Measurements from ENCODE around the gene PCDH17.

Gene PCDH17

DNA sequence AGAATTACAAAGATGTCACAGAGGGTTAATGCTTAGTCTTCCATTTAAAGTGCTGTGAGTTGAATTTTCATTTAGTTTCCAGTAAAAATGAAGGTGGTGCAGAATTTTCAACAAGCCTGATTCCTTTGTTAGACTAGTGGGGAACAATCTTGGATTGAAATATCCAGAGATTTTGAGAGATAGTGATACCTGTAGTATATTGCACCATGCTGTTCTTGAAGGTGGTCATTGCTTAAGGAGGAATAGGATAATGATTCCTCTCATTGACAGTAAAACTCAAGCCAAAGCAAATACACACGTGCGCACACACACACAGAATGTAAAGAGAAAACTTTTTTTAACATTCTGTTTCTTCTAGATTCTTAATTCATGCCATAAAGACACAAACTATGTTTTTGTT, 5.3 kb downstream of the PCDH17 start:
- no peak for DNase-seq (ENCODE audit: low read depth in 1 of 2, low spot score in 1 of 2)
- TF ChIP-seq POLR2AphosphoS5 (IDR thresholded peaks at IDR 0.05; ENCODE audit: low read depth), result no peak
- TF ChIP-seq REST (IDR thresholded peaks at IDR 0.05; ENCODE audit: insufficient replicate concordance, low read depth), result no peak
- TF ChIP-seq GABPA (IDR thresholded peaks at IDR 0.05; ENCODE audit: low read depth), result no peak
- TF ChIP-seq SPI1 (IDR thresholded peaks at IDR 0.05; ENCODE audit: borderline replicate concordance, low read depth), result no peak
- TF ChIP-seq, protein P1, sequence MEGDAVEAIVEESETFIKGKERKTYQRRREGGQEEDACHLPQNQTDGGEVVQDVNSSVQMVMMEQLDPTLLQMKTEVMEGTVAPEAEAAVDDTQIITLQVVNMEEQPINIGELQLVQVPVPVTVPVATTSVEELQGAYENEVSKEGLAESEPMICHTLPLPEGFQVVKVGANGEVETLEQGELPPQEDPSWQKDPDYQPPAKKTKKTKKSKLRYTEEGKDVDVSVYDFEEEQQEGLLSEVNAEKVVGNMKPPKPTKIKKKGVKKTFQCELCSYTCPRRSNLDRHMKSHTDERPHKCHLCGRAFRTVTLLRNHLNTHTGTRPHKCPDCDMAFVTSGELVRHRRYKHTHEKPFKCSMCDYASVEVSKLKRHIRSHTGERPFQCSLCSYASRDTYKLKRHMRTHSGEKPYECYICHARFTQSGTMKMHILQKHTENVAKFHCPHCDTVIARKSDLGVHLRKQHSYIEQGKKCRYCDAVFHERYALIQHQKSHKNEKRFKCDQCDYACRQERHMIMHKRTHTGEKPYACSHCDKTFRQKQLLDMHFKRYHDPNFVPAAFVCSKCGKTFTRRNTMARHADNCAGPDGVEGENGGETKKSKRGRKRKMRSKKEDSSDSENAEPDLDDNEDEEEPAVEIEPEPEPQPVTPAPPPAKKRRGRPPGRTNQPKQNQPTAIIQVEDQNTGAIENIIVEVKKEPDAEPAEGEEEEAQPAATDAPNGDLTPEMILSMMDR (IDR thresholded peaks at IDR 0.05; ENCODE audit: insufficient read depth, low read length), result no peak
- Histone ChIP-seq H3K4me3 (replicated peaks; ENCODE audit: insufficient read depth, low read length) (no peak overlapping the region), H3K27me3 (ENCODE audit: insufficient read depth, poor library complexity, severe bottlenecking) (peaks cover 10% of the 10 kb centered on the region), H3K27ac (replicated peaks) (no peak overlapping the region)

GRCh38 chr13:57637515-57637914, 6.0 kb downstream of the PCDH17 start:
- no peak for DNase-seq (ENCODE audit: low read depth in 1 of 2, low spot score in 1 of 2)
- Histone ChIP-seq H3K27ac (replicated peaks) (no peak overlapping the region), H3K27me3 (ENCODE audit: insufficient read depth, poor library complexity, severe bottlenecking) (peaks cover 3% of the 10 kb centered on the region), H3K4me3 (replicated peaks; ENCODE audit: insufficient read depth, low read length) (no peak overlapping the region)
- TF ChIP-seq, protein P1 (IDR thresholded peaks at IDR 0.05; ENCODE audit: insufficient read depth, low read length), result no peak
- TF ChIP-seq POLR2AphosphoS5 (IDR thresholded peaks at IDR 0.05; ENCODE audit: low read depth) (no peak), REST (IDR thresholded peaks at IDR 0.05; ENCODE audit: insufficient replicate concordance, low read depth) (no peak), GABPA (IDR thresholded peaks at IDR 0.05; ENCODE audit: low read depth) (no peak), SPI1 (IDR thresholded peaks at IDR 0.05; ENCODE audit: borderline replicate concordance, low read depth) (no peak)

DNA sequence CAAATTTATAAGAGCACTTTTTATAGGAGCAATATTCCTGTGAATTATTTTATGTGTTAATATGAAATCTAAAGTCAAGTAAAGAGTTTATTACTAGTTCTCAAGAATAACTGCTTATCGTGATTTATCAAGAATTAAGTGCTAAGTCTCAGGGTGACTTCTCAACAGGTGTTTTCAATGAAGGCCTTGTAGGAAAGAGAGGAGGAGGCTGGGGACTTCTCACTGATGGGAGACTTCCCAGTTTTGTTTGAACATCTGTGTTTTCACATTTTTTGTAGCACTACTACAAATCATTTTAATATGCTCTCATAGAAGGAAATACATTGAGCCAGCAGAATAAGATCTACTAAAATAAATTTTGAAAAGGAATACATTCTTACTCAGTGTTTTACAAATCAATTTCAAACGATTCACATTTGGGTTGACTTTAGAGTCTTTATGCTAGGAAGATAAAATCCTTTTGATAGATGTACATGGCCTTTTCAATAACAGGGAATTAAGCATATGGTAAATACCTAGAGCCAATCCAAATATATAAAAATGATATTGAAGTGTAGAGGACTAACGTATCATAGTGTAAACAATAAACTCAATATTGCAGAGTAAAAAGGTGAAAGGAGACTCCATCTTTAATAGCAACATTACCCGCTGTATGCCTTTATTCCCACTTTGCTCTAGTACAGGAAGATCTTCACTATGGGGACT, 6.8 kb downstream of the PCDH17 start:
- peaks cover 3% of the 10 kb centered on the region for H3K27me3 ChIP-seq (ENCODE audit: insufficient read depth, poor library complexity, severe bottlenecking)
- no peak overlapping the region for H3K27ac ChIP-seq (replicated peaks)
- H3K4me3 ChIP-seq (replicated peaks; ENCODE audit: insufficient read depth, low read length), result no peak overlapping the region
- TF ChIP-seq, protein P1 (IDR thresholded peaks at IDR 0.05; ENCODE audit: insufficient read depth, low read length), result no peak
- TF ChIP-seq GABPA (IDR thresholded peaks at IDR 0.05; ENCODE audit: low read depth), result no peak
- TF ChIP-seq SPI1 (IDR thresholded peaks at IDR 0.05; ENCODE audit: borderline replicate concordance, low read depth), result no peak
- no peak for TF ChIP-seq POLR2AphosphoS5 (IDR thresholded peaks at IDR 0.05; ENCODE audit: low read depth)
- no peak for TF ChIP-seq REST (IDR thresholded peaks at IDR 0.05; ENCODE audit: insufficient replicate concordance, low read depth)
- DNase-seq (ENCODE audit: low read depth in 1 of 2, low spot score in 1 of 2), result no peak

All from HL-60 (cell line).